Natural killer cell (primary cell): ENCODE data around the gene WDR4. TPM values are rescaled to one million over a fixed set of nuclear protein-coding genes. Genes with fewer than 3 reads are reported as not detected.

Experiments used
- ATAC-seq, 3 donors: fragments of 150-1000 bp in 2 of 3; fragments of 200-7000 bp in 1 of 3; cut with Tn5 transposase; 1 replicate in 1 of 3; 2 replicates in 2 of 3; pipeline ENCODE4 v1.10.0; 2021; ENCODE audit warnings: mild to moderate bottlenecking in 2 of 3, moderate library complexity in 2 of 3
- DNase-seq, 2 donors: peaks; one replicate each; pipeline versions ENCODE4 v3.0.0 to v3.0.0-alpha.2; 2013 to 2021; ENCODE audit warnings: mixed read lengths in 1 of 2
- H3K27ac ChIP-seq: one replicate; pipeline ENCODE4 v1.5.1; 2013; ENCODE audit warnings: mild to moderate bottlenecking, low read length
- H3K27me3 ChIP-seq: one replicate; pipeline ENCODE4 v1.6.1; 2013; ENCODE audit warnings: low read length; ENCODE audit not compliant: control insufficient read depth, insufficient read depth
- H3K36me3 ChIP-seq: one replicate; pipeline ENCODE4 v1.6.1; 2013; ENCODE audit warnings: low read length; ENCODE audit not compliant: control insufficient read depth, insufficient read depth
- H3K4me1 ChIP-seq: one replicate; pipeline ENCODE4 v1.6.1; 2013; ENCODE audit warnings: low read length; ENCODE audit not compliant: control insufficient read depth, insufficient read depth
- H3K4me3 ChIP-seq: one replicate; pipeline ENCODE4 v1.5.1; 2013; ENCODE audit warnings: low read length
- H3K9me3 ChIP-seq: one replicate; pipeline ENCODE4 v1.6.1; 2013; ENCODE audit warnings: low read length; ENCODE audit not compliant: control insufficient read depth, insufficient read depth
- H3K27ac Mint-ChIP-seq, 2 donors: one replicate each; pipeline ENCODE4 v1.8.0; 2022; ENCODE audit warnings: mild to moderate bottlenecking in 2 of 2, mixed read lengths in 2 of 2, moderate library complexity in 1 of 2
- H3K27me3 Mint-ChIP-seq, 2 donors: one replicate each; pipeline ENCODE4 v1.8.0; 2022; ENCODE audit warnings: low read depth in 2 of 2, mixed read lengths in 2 of 2
- H3K36me3 Mint-ChIP-seq: one replicate; pipeline ENCODE4 v1.8.0; 2022; ENCODE audit warnings: mixed read lengths
- H3K4me1 Mint-ChIP-seq, 2 donors: one replicate each; pipeline ENCODE4 v1.8.0; 2022; ENCODE audit warnings: mixed read lengths in 2 of 2
- H3K4me3 Mint-ChIP-seq: one replicate; pipeline ENCODE4 v1.8.0; 2022; ENCODE audit warnings: mild to moderate bottlenecking, moderate library complexity, mixed read lengths
- H3K9me3 Mint-ChIP-seq, 2 donors: one replicate each; pipeline ENCODE4 v1.8.0; 2022; ENCODE audit warnings: mixed read lengths in 2 of 2
- CTCF ChIP-seq: fragments of 200-600 bp; IDR thresholded peaks from one replicate; pipeline ENCODE4 v1.8.0; 2022; ENCODE audit warnings: antibody characterized with exemption
- WGBS: methylation state at CpG from one replicate; pipeline ENCODE4 v1.1.7; 2013; ENCODE audit warnings: missing lambda C conversion rate; ENCODE audit not compliant: insufficient coverage; 5-methylcytosine and 5-hydroxymethylcytosine counted together
- intact Hi-C: fragments of 100-400 bp; cut with micrococcal nuclease; formaldehyde crosslinking; loops from one replicate; pipeline ENCODE4 v1.14.2; 2022
- total RNA-seq, 4 donors: library from RNA; stranded (reverse); fragments of 120-200 nt in 1 of 4; gene quantifications; one replicate each; pipeline versions ENCODE4 v1.2.3 to v1.2.4, GENCODE V29; 2013 to 2022

The WDR4 gene
- total RNA-seq, 3 donors from 2014 or later (not counting 1 experiment from before 2014, with no cell fraction given), result 11.1 to 15.5 (median 14.0) TPM

GRCh38 chr21:42852925-42853570, 26.3 kb downstream of the WDR4 start:
- Histone ChIP-seq H3K27me3 (no peaks in the 10 kb centered on the region), H3K4me3 (no peak overlapping the region), H3K4me1 (peaks cover 6% of the 10 kb centered on the region), H3K27ac (no peak overlapping the region), H3K9me3 (no peaks in the 10 kb centered on the region), H3K36me3 (peaks cover 66% of the 10 kb centered on the region)
- H3K27me3 Mint-ChIP-seq, result no peaks in the 10 kb centered on the region
- 98% methylated on average over 20 of the region's 20 CpGs for WGBS
- H3K27ac Mint-ChIP-seq, result no peak overlapping the region
- ATAC-seq (no peak), DNase-seq (no peak)
- peaks cover 0 to 4% of the 10 kb centered on the region in 2 donors for H3K4me1 Mint-ChIP-seq
- H3K9me3 Mint-ChIP-seq, result no peaks in the 10 kb centered on the region
- intact Hi-C loops, result no loop called here
- no peak overlapping the region for H3K4me3 Mint-ChIP-seq
- H3K36me3 Mint-ChIP-seq, result peaks cover 7% of the 10 kb centered on the region
- TF ChIP-seq CTCF, result no peak

GRCh38 chr21:42851812-42852665, 27.3 kb downstream of the WDR4 start:
- 85% methylated on average over 19 of the region's 19 CpGs for WGBS

GRCh38 chr21:42850866-42851391, 28.4 kb downstream of the WDR4 start:
- Mint-ChIP-seq H3K36me3 (peaks cover 7% of the 10 kb centered on the region), H3K4me1 (peaks cover 0 to 4% of the 10 kb centered on the region in 2 donors), H3K27me3 (no peaks in the 10 kb centered on the region), H3K4me3 (no peak overlapping the region), H3K9me3 (no peaks in the 10 kb centered on the region), H3K27ac (no peak overlapping the region)
- H3K27me3 ChIP-seq, result no peaks in the 10 kb centered on the region
- peak; percentile 29 for TF ChIP-seq CTCF
- H3K9me3 ChIP-seq, result no peaks in the 10 kb centered on the region
- H3K4me1 ChIP-seq, result peaks cover 6% of the 10 kb centered on the region
- H3K36me3 ChIP-seq, result peaks cover 62% of the 10 kb centered on the region
- DNase-seq (peak in 1 of 2 donors; percentile 47), ATAC-seq (peak in 2 of 3 donors; percentile 64 to 67)
- intact Hi-C loops, result no loop called here
- H3K27ac ChIP-seq, result no peak overlapping the region
- no peak overlapping the region for H3K4me3 ChIP-seq
- 73% methylated on average over 21 of the region's 21 CpGs for WGBS

More at GRCh38 chr21:42851812-42852665, 27.3 kb downstream of the WDR4 start:
- H3K4me1 ChIP-seq, result peaks cover 6% of the 10 kb centered on the region
- no peaks in the 10 kb centered on the region for H3K9me3 ChIP-seq
- no peak overlapping the region for H3K27ac ChIP-seq
- Mint-ChIP-seq H3K4me1 (peaks cover 0 to 4% of the 10 kb centered on the region in 2 donors), H3K27ac (no peak overlapping the region), H3K9me3 (no peaks in the 10 kb centered on the region), H3K36me3 (peaks cover 7% of the 10 kb centered on the region), H3K4me3 (no peak overlapping the region), H3K27me3 (no peaks in the 10 kb centered on the region)
- ATAC-seq (no peak), DNase-seq (no peak)
- TF ChIP-seq CTCF, result no peak
- H3K4me3 ChIP-seq, result no peak overlapping the region
- H3K36me3 ChIP-seq, result peaks cover 66% of the 10 kb centered on the region
- intact Hi-C loops, result no loop called here
- H3K27me3 ChIP-seq, result no peaks in the 10 kb centered on the region
